Keratinocyte (primary cell): ENCODE data around the gene TMEM40. TPM values are rescaled to one million over a fixed set of nuclear protein-coding genes. Genes with fewer than 3 reads are reported as not detected.

Experiments
- DNase-seq: peaks from one replicate; pipeline ENCODE4 v3.0.0-alpha.2; 2011; ENCODE audit warnings: low read depth, missing footprints, low spot score
- FAIRE-seq: peaks from 2 replicates; lab custom pipeline; 2011; peaks lifted over from hg19 to GRCh38; lab: Jason Lieb, UNC
- H2AFZ ChIP-seq: 2 replicates; pipeline ENCODE4 v1.6.0; 2012; ENCODE audit warnings: low read length, control low read depth, inconsistent platforms; ENCODE audit not compliant: control insufficient read depth
- H3K27ac ChIP-seq: 2 replicates; pipeline ENCODE4 v1.5.1; 2011; ENCODE audit warnings: low read length; ENCODE audit not compliant: control insufficient read depth, insufficient read depth
- H3K27me3 ChIP-seq: 3 replicates; pipeline ENCODE4 v1.6.0; 2011; ENCODE audit warnings: low read length; ENCODE audit not compliant: control insufficient read depth, insufficient read depth; ENCODE audit errors: extremely low read depth
- H3K36me3 ChIP-seq, 2 experiments: 2 replicates in 1 of 2; 3 replicates in 1 of 2; pipeline ENCODE4 v1.5.1; 2011; ENCODE audit warnings: low read length in 2 of 2, mild to moderate bottlenecking in 1 of 2; ENCODE audit not compliant: control insufficient read depth in 2 of 2, insufficient read depth in 2 of 2; ENCODE audit errors: extremely low read depth in 1 of 2
- H3K4me1 ChIP-seq: 3 replicates; pipeline ENCODE4 v1.5.1; 2011; ENCODE audit warnings: low read length; ENCODE audit not compliant: control insufficient read depth, insufficient read depth; ENCODE audit errors: extremely low read depth
- H3K4me2 ChIP-seq: 3 replicates; pipeline ENCODE4 v1.6.0; 2011; ENCODE audit warnings: low read depth, low read length; ENCODE audit not compliant: control insufficient read depth, insufficient read depth; ENCODE audit errors: extremely low read depth
- H3K4me3 ChIP-seq, 3 experiments: fragments of 200-600 bp in 1 of 3; sonication (generic) in 1 of 3; 2 replicates in 2 of 3; 3 replicates in 1 of 3; pipeline ENCODE4 v1.5.1; 2011 to 2016; ENCODE audit warnings: low read length in 3 of 3, mild to moderate bottlenecking in 3 of 3, control low read depth in 2 of 3, inconsistent platforms in 1 of 3, low read depth in 1 of 3, mixed read lengths in 1 of 3, mixed run types in 1 of 3, moderate library complexity in 1 of 3; ENCODE audit not compliant: control insufficient read depth in 2 of 3, insufficient read depth in 2 of 3; ENCODE audit errors: extremely low read depth in 1 of 3
- H3K79me2 ChIP-seq: 2 replicates; pipeline ENCODE4 v1.6.0; 2012; ENCODE audit warnings: low read length; ENCODE audit not compliant: control insufficient read depth, insufficient read depth
- H3K9ac ChIP-seq: 3 replicates; pipeline ENCODE4 v1.6.0; 2011; ENCODE audit warnings: low read length; ENCODE audit not compliant: control insufficient read depth, insufficient read depth; ENCODE audit errors: extremely low read depth
- H3K9me1 ChIP-seq: 3 replicates; pipeline ENCODE4 v1.6.0; 2011; ENCODE audit warnings: low read length; ENCODE audit not compliant: control insufficient read depth, insufficient read depth; ENCODE audit errors: extremely low read depth
- H3K9me3 ChIP-seq: 2 replicates; pipeline ENCODE4 v1.5.1; 2012; ENCODE audit warnings: low read depth, low read length; ENCODE audit not compliant: control insufficient read depth
- H4K20me1 ChIP-seq: 3 replicates; pipeline ENCODE4 v1.6.0; 2011; ENCODE audit warnings: low read length; ENCODE audit not compliant: control insufficient read depth, insufficient read depth; ENCODE audit errors: extremely low read depth
- EZH2 ChIP-seq: IDR thresholded peaks from one replicate; pipeline ENCODE4 v1.6.1; 2012; ENCODE audit warnings: inconsistent platforms, mild to moderate bottlenecking, low read length, moderate library complexity
- dilution Hi-C: fragments of 300-500 bp; cut with MboI; formaldehyde crosslinking; loops from one replicate; pipeline ENCODE4 v1.7.0; 2020; ENCODE audit warnings: low sequenced_read_pairs; ENCODE audit not compliant: extremely low pct_ligation_motif_present
- polyA plus RNA-seq, 5 experiments: library from polyadenylated mRNA; depleted of rRNA in 3 of 5; stranded (reverse) in 3 of 5; stranded (forward) in 1 of 5; unstranded in 1 of 5; fragments of >200 nt; gene quantifications; 1 replicate in 1 of 5; 2 replicates in 3 of 5; 3 replicates in 1 of 5; pipeline versions ENCODE4 v1.2.1 to v1.2.3, GENCODE V29; 2011 to 2012; ENCODE audit warnings: missing spikeins in 2 of 5, low read depth in 1 of 5, low replicate concordance in 1 of 5
- TF ChIP-seq, protein P1 (sequence below), 3 experiments: IDR thresholded peaks in 1 of 3; conservative IDR thresholded peaks in 1 of 3; optimal IDR thresholded peaks in 1 of 3; 2 replicates in 2 of 3; 3 replicates in 1 of 3; pipeline versions ENCODE3 to v1.5.1; 2011; ENCODE audit warnings: low read length in 3 of 3, mild to moderate bottlenecking in 3 of 3, moderate library complexity in 2 of 3, control low read depth in 1 of 3, inconsistent platforms in 1 of 3; ENCODE audit not compliant: insufficient read depth in 2 of 3; ENCODE audit errors: extremely low read depth in 1 of 3

The TMEM40 gene
- polyA plus RNA-seq, 1 donor (not counting 4 experiments of a cell fraction or from before 2014, with no cell fraction given), result 311 TPM

DNA sequence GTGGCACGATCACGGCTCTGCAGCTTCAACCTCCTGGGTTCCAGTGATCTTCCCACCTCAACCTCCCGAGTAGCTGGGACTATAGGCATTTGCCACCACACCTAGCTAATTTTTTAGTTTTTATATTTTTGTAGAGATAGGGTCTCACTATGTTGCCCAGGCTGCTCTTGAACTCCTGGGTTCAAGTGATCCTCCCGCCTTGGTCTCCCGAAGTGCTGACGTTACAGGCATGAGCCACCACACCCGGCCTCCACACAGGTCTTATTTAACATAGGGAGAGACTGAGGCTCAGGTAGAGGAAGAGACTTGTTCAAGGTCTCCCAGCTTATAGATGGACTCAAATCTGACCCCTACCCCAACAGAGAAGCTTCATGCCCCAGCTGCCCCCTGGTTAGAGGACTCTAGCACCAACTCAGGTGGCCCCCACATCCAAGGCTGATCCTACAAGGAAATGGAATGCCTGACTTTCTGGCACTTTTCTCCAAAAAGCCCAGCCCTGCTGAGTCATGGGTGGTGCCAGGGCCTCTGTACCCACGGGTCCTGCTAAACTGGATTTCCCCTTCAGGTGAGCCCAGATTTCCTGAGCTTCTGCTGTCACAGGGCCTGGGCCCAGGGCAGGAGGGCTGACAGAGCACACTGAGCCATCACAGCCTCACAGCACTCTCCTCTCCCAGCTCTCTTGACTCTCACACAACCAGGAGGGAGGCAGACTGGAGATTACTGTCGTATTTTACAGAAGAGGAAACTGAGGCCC lies 5.6 kb downstream of the TMEM40 start:
- peak; percentile 51 for FAIRE-seq
- TF ChIP-seq, protein P1, sequence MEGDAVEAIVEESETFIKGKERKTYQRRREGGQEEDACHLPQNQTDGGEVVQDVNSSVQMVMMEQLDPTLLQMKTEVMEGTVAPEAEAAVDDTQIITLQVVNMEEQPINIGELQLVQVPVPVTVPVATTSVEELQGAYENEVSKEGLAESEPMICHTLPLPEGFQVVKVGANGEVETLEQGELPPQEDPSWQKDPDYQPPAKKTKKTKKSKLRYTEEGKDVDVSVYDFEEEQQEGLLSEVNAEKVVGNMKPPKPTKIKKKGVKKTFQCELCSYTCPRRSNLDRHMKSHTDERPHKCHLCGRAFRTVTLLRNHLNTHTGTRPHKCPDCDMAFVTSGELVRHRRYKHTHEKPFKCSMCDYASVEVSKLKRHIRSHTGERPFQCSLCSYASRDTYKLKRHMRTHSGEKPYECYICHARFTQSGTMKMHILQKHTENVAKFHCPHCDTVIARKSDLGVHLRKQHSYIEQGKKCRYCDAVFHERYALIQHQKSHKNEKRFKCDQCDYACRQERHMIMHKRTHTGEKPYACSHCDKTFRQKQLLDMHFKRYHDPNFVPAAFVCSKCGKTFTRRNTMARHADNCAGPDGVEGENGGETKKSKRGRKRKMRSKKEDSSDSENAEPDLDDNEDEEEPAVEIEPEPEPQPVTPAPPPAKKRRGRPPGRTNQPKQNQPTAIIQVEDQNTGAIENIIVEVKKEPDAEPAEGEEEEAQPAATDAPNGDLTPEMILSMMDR (optimal IDR thresholded peaks at IDR 0.05 in 1 of 3, IDR thresholded peaks at IDR 0.05 in 1 of 3, conservative IDR thresholded peaks at IDR 0.05 in 1 of 3; ENCODE audit: extremely low read depth in 1 of 3, insufficient read depth in 2 of 3, low read length in 3 of 3), result no peak
- TF ChIP-seq EZH2, result no peak
- Histone ChIP-seq H2AFZ (no peak overlapping the region), H3K9me3 (no peaks in the 10 kb centered on the region), H3K27ac (peak overlapping the region; percentile 42), H3K27me3 (no peaks in the 10 kb centered on the region), H3K79me2 (peaks cover 86% of the 10 kb centered on the region), H3K4me2 (peak overlapping the region; percentile 74), H3K9ac (peak overlapping the region; percentile 28), H4K20me1 (peaks cover 42% of the 10 kb centered on the region), H3K36me3 (peaks cover 16 to 46% of the 10 kb centered on the region in 2 experiments), H3K9me1 (peaks cover 20% of the 10 kb centered on the region), H3K4me3 (peak overlapping the region in 2 of 3 experiments; percentile 2 to 45), H3K4me1 (peaks cover 66% of the 10 kb centered on the region)
- dilution Hi-C loops, result no loop called here
- no peak for DNase-seq

DNA sequence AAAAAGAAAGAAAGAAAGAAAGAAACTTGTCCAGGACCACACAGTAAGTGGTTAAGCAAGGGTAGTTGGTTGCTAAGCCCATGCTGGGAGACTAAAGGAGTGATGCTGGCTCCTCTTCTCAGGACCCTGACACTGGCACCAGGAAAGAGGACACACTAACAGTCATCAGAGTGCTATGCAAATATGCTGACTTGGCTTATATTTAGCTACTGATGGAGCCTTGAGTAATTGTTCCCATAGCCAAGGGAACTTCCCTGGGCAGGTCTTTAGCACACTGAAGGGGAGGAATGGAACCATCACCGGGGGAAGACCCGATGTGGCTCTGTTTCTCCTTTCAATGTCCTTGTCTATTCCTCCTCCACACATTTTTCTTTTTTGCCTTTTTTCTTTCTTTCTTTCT lies 6.2 kb downstream of the TMEM40 start:
- Histone ChIP-seq H3K4me2 (peak overlapping the region; percentile 74), H2AFZ (no peak overlapping the region), H3K27me3 (no peaks in the 10 kb centered on the region), H3K79me2 (peaks cover 79% of the 10 kb centered on the region), H3K9me1 (peaks cover 20% of the 10 kb centered on the region), H3K27ac (peak overlapping the region; percentile 42), H4K20me1 (peaks cover 42% of the 10 kb centered on the region), H3K36me3 (peaks cover 20 to 52% of the 10 kb centered on the region in 2 experiments), H3K4me3 (no peak overlapping the region), H3K4me1 (peaks cover 66% of the 10 kb centered on the region), H3K9ac (peak overlapping the region; percentile 28), H3K9me3 (no peaks in the 10 kb centered on the region)
- TF ChIP-seq, protein P1 (optimal IDR thresholded peaks at IDR 0.05 in 1 of 3, IDR thresholded peaks at IDR 0.05 in 1 of 3, conservative IDR thresholded peaks at IDR 0.05 in 1 of 3; ENCODE audit: extremely low read depth in 1 of 3, insufficient read depth in 2 of 3, low read length in 3 of 3), result no peak
- TF ChIP-seq EZH2, result no peak
- dilution Hi-C loops, result no loop called here
- FAIRE-seq (peak; percentile 48), DNase-seq (no peak)
